Hematopoietic multipotent progenitor cell treated with erythropoietin and hydrocortisone succinate and interleukin-3 and kit ligand, for 17 days (in vitro differentiated cells): ENCODE results near the gene KRTAP9-3.
"Not testable (repeated sequence)": the region's sequence is repeated elsewhere in the genome, so short reads cannot be mapped to it uniquely, and the experiment has no call there.

Source experiments
- DNase-seq: peaks from one replicate; pipeline ENCODE4 v3.0.0-alpha.2; 2015; ENCODE audit warnings: low spot score

The KRTAP9-3 gene, protein sequence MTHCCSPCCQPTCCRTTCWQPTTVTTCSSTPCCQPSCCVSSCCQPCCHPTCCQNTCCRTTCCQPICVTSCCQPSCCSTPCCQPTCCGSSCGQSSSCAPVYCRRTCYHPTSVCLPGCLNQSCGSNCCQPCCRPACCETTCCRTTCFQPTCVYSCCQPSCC

DNA sequence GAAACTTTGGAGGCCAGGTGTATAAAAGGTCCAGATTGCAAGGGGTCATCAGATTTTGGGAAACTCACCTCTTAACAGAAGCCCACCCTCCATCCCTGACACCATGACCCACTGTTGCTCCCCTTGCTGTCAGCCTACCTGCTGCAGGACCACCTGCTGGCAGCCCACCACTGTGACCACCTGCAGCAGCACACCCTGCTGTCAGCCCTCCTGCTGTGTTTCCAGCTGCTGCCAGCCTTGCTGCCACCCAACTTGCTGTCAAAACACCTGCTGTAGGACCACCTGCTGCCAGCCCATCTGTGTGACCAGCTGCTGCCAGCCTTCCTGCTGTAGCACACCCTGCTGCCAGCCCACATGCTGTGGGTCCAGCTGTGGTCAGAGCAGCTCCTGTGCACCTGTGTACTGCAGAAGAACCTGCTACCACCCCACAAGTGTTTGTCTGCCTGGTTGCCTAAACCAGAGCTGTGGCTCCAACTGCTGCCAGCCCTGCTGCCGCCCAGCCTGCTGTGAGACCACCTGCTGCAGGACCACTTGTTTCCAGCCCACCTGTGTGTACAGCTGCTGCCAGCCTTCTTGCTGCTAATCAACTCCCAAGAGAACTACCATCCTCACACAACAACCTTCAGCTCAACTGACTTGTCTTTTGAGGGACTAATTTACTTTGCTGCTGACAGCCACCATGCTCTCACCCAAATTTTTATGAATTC, at the start of gene KRTAP9-3:
KRTAP9-3 (plus strand) TSS at position 51 of the 707 bp plus-strand sequence; CDS start at position 104, 53 bp downstream.
- DNase-seq = not testable (repeated sequence)

DNA sequence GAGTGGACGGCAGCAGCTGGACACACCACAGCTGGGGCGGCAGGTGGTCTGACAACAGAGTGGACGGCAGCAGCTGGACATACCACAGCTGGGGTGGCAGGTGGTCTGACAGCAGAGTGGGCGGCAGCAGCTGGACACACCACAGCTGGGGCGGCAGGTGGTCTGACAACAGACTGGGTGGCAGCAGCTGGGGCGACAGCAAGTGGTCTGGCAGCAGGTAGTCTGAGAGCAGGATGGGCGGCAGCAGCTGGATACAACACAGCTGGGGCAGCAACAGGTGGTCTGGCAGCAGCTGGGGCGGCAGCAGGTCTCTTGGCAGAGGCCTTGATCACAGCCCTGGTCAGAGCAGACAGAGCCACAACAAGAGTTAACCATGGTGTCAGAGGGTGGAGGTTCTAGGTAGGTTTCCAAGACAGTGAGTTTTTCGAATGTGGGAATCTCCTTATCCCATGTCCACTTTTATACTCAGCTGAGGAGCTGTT, 47.7 kb upstream of the KRTAP9-3 start, which contains the start of gene KRTAP4-1:
KRTAP4-1 (minus strand) TSS at position 432 of the 482 bp plus-strand sequence; CDS start at position 375, 57 bp downstream.
- no peak for DNase-seq

GRCh38 chr17:41185001-41185400, 47.2 kb upstream of the KRTAP9-3 start:
- no peak for DNase-seq

DNA sequence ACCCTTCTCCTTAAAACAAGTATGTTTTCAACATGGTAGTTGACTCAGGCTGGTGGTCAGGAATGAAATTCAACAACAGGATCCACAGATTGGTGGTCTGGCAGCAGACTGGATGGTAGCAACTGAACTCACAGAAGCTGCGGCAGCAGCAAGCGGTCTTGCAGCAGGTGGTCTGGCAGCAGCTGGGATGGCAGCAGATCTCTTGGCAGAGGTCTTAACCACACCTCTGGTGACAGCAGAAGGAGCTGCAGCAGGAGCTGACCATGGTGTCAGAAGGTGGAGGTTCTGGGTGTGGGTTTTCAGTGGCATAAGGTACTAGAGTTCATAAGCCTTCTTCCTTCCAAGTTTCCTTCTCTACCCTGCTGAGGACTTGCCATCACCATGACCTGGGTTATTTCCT, 45.4 kb upstream of the KRTAP9-3 start:
- no peak for DNase-seq

DNA sequence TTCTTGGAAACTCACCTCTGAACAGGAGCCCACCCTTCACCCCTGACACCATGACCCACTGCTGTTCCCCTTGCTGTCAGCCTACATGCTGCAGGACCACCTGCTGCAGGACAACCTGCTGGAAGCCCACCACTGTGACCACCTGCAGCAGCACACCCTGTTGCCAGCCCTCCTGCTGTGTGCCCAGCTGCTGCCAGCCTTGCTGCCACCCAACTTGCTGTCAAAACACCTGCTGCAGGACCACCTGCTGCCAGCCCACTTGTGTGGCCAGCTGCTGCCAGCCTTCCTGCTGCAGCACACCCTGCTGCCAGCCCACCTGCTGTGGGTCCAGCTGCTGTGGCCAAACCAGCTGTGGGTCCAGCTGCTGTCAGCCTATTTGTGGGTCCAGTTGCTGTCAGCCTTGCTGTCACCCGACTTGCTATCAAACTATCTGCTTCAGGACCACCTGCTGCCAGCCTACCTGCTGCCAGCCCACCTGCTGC, 42.4 kb upstream of the KRTAP9-3 start, which contains the start of gene KRTAP9-1:
KRTAP9-1 (plus strand) TSS at position 51 of the 482 bp plus-strand sequence; CDS start at position 51, 0 bp downstream.
- not testable (repeated sequence) for DNase-seq

GRCh38 chr17:41190328-41190727, 41.9 kb upstream of the KRTAP9-3 start:
- DNase-seq = no peak

DNA sequence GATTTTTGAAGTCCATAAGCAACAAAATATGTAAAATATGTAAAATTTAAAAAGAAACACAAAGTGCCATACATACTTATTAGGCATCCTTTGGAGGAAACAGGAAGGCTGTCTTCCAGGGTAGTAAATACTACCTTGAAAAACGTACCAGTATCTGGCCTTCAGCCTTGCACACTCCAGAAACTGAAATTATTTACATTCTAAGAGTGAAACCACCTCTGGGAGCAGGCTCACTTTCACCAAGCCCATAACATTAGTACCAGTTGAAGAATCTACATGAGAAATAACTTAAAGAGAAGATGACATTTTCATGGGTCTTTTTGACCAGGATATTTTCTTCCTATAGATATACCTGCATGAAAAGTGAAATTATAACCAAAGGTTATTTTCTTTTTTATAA, 36.2 kb upstream of the KRTAP9-3 start:
- DNase-seq = no peak

DNA sequence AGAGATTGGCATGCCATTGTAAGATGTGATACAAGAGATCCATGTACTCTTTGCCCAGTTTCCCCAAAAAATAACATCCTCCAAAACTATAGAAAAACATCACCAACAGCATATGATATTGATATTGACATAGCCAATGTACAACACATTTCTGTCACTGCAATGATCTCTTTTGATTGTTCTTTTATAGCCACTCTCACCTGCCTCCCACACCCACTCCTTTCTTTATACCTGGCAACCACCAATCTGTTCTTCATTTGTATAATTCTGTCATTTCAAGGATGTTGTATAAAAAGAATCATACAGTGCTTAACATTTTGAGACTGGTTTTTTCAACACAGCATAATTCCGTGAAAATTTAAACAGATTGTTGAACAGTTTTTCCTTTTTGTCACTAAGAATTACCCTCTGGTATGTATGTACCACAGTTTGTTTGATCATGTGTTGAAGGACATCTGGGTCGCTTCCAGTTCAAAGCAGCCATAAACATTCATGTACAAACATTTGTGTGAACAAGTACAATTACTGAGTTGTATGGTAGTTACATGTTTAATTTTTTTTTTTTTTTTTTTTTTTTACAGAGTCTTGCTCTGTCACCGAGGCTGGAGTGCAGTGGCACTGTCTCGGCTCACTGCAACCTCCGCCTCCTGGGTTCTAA, 32.7 kb upstream of the KRTAP9-3 start:
- DNase-seq = no peak

DNA sequence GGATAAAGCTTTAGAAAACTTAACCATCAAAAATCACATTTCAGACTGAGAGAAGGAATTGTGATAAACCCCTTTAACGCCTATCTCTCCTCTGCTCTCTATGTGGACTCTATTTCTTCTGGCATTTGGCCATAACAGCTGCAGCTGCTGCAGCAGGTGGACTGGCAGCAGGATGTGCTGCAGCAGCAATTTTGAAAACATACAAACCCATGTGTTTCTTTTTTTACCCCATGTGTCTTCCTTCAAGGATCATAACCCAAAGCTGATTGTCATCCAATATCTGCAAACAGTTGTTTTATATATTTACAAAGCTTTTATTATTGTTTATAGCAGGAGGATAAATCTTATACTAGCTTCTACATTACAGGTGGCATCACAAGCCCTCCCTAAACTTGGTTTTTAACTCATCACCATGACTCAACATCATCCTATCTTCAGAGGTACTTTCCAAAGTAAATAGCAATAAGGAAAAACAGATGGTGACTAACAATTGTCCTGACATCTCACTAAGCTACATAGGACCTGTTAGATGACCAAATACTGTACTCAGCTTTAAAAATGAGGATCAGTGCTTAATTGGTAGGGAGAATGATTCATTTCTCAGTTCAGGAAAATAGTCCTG, 20.3 kb upstream of the KRTAP9-3 start:
- DNase-seq = no peak

- no peak for DNase-seq
These were observed 19.6 kb upstream of the KRTAP9-3 start for GRCh38 chr17:41212524-41213169.

- DNase-seq = no peak
These were observed 16.6 kb upstream of the KRTAP9-3 start for GRCh38 chr17:41215681-41216080.

DNA sequence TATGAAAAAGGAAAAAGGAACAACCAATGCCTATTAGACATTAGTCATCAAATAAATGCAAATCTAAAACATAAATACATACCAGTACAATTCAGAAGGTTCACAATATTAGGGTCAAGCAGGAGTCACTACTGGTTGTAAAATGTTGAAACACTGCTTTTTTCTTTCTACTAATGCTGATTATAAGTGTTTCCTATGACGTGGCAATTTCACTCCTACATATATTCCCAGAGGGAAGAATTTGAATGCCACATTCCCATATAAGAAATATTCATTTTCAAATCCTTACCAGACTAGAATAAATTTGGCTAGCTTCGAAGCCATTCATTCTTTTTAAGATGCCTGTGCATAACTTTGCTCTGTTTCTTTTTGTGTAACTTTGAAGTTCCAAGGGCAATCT, 8.4 kb upstream of the KRTAP9-3 start:
- no peak for DNase-seq

- DNase-seq = no peak
These were observed 6.2 kb upstream of the KRTAP9-3 start for GRCh38 chr17:41226051-41226450.

DNA sequence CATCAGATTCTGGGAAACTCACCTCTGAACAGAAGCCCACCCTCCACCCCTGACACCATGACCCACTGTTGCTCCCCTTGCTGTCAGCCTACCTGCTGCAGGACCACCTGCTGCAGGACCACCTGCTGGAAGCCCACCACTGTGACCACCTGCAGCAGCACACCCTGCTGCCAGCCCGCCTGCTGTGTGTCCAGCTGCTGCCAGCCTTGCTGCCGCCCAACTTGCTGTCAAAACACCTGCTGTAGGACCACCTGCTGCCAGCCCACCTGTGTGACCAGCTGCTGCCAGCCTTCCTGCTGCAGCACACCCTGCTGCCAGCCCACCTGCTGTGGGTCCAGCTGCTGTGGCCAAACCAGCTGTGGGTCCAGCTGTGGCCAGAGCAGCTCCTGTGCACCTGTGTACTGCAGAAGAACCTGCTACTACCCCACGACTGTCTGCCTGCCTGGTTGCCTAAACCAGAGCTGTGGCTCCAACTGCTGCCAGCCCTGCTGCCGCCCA, 5.6 kb upstream of the KRTAP9-3 start, which contains the start of gene KRTAP9-2:
KRTAP9-2 (plus strand) TSS at position 51 of the 498 bp plus-strand sequence; CDS start at position 58, 7 bp downstream.
- DNase-seq = not testable (repeated sequence)

- no peak for DNase-seq
These were observed 2.2 kb upstream of the KRTAP9-3 start for GRCh38 chr17:41230094-41230493.

GRCh38 chr17:41231731-41232130, 518 bp upstream of the KRTAP9-3 start:
- no peak for DNase-seq

- not testable (repeated sequence) for DNase-seq
These were observed 4.9 kb downstream of the KRTAP9-3 start for GRCh38 chr17:41237116-41237515.

- not testable (repeated sequence) for DNase-seq
These were observed 5.7 kb downstream of the KRTAP9-3 start, which contains the start of gene KRTAP9-8 for GRCh38 chr17:41237949-41238437. Gene KRTAP9-8 (plus strand): TSS chr17:41237999. CDS start chr17:41238052, 53 bp downstream.

DNA sequence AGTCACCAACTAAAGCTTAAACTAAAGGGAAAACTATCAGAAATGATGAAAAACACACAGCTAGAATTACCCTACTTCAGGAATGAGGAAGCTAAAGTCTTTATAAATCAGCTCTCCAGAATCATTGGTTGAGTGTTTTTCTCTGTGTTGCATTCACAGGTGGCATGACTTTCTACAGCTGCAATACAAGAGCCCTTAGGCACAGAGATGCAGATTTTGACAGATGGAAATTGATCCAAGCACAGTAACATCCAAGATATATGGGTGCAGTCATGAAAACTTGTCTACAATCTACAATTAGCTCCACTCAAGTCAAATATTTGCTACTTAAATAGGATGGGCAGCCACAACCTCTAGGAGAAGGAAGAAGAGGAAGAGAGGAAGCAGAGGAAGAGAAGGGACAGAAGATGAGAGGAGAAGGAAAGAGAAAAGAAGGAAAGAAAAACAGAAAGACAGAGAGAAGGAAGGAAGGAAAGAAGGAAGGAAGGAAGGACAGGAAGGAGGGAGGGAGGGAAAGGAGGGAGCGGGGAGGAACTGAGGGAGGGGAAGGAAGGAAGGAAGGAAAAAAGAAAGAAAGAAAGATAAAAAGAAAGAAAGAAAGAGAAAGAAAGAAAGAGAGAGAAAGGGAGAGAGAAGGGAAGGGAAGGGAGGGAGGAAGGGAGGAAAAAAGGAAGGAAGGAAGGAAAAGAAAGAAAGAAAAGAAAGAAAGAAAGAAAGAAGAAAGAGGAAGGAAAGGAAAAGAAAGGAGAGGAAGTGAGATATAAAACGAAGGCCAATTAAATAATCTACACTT, 14.9 kb downstream of the KRTAP9-3 start:
- not testable (repeated sequence) for DNase-seq

GRCh38 chr17:41249637-41250240, 17.5 kb downstream of the KRTAP9-3 start, which contains the start of gene KRTAP9-4:
Gene KRTAP9-4 (plus strand): TSS chr17:41249687. CDS start chr17:41249721, 34 bp downstream.
- DNase-seq = not testable (repeated sequence)
